Measurements from ENCODE around the gene MTMR10.

DNA sequence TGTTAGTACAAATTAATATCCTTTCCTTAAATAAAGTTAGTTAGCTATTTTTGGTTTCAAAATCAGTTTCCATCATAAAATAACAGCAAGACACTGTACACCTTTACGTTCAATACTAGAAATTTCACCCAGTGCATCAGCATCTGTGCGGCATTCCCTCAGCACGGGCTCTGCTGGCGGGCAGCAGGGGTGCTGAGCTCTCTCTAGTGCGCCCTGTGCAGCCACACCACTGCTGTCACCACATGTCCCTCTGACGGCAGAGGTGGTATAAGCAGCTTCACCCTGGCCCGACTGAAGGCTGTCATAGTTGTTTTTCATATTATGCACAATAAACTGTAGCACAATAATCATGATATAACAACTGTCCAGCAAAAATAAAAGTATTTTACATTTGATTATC is 52.3 kb downstream of the MTMR10 start:
- no peak for TF ChIP-seq POLR2A (IDR thresholded peaks at IDR 0.05; ENCODE audit: low read length)
- no peak for TF ChIP-seq GATA1 (IDR thresholded peaks at IDR 0.05; ENCODE audit: low read depth, low read length)

All from erythroblast (primary cell).